Activated T-cell treated with anti-CD3 and anti-CD28 coated beads for 4 hours (primary cell): ENCODE measurements around the gene HORMAD2.

Source experiments
- DNase-seq: peaks from one replicate; pipeline ENCODE4 v3.0.0-alpha.2; 2020

HORMAD2 gene

GRCh38 chr22:30175690-30176288 is 95.5 kb downstream of the HORMAD2 start:
- DNase-seq: no peak

DNA sequence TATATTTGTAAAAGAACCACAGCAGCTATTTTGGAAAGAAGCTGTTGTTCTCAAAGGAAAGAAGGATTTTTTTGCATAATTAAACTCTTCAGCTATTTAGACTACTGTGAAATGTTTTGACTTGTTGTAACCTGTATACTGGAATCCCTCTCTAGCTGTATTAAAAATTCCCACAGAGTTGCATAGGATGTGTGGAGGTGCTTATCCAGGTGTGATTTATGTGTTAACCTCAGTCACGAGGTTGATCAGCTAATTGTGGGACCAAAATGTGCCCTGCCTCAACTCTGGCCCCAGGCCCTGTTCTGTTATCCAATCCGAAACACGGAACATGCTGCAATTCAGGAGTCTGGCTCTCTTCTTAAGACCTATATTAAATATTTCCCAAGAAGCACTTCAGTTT is 96.2 kb downstream of the HORMAD2 start:
- no peak for DNase-seq

DNA sequence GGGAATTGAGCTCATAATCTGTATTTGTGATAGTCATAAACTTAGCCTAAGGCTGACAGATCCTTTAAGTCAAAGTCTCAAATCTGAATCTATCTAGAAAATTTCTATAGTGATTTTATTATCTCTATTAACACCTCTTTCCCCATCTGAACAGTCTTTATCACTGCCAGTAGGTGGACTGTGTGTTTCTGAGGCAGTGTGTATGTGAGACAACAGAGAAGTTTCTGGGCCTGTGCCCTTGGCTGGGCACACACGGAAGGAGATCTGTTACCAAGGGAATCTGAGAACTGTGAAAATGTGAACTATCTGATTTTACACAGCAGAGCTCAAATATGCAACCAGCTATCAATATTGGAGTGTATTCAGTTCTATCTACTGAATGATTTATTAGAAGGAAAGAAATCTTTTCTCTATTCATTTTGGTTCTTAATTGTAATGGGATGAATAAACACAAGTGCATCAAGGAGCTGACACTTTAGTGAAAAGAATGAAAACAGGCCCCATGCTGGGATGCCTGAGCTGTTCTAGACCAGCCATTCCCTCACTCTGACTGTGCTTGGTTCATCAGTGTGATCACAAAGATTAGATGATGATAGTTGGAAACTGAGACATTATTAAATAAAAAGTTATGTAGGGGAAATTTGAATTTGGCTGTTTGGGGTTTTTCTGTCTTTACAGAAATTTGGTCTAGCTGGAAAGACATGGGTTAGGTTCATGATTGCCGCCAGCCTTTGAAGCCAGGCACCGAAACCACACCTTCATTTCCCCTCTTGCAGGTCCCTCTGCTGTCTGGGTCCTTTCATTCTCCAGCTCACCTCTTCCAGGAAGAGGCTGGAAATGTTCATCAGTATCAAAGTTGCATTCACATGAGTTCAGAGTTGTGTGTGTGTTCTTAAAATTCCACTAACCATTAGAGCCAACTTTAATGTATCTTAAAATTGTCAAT is 98.2 kb downstream of the HORMAD2 start:
- DNase-seq: no peak

DNA sequence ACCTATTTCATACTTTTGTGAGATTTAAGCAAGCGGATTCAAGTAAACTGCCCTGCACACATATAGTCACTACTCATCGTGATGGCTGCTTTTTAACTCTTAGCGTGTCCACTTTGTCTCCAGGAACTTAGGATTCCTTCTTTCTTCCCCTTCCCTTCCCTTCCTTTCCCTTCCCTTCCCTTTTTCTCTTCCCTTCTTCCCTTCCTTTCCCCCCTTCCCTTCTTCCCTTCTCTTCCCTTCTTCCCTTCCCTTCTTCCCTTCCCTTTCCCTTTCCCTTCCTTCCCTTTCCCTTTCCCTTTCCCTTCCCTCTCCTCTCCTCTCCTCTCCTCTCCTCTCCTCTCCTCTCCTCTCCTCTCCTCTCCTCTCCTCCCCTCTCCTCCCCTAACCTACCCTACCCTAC is 100.4 kb downstream of the HORMAD2 start:
- no peak for DNase-seq

DNA sequence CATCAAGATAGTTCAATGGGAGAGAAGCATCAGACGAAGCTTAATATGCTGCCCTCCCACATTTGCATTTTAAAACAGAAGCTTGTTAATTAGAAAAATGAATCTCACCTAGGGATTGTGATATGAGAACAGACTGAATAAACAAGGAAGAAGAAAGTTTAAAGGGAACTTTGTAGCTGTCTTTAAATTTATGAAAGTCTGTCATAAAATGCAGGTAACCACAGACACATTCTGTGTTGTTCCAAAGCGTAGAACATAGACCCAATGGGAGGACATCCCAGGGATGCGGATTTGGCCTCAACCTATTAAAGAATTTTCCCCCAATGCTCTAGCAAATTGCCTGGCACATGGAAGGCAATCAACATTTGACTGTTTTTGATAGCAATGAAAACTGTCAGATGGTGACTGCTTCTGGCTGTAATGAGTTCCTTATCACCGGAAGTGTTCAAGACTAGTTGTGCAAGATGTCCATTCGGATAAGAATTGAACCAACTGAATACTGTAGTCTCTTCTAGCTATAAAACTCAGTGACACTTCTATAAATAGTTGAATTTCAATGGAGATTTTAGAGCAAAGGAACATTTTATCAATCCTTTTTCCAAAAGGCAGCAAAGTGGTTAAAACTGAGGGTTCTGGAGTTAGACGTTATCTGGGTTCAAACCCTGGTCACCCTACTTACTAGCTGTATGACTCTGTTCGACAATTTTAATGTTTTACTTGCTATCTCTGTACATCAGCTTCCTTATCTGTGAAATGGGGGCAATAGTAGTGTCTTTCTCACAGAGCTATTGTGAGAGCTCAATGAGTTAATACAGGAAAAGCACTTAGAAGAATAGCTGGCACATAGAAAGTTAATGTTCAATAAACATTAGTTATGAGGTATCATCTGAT is 101.4 kb downstream of the HORMAD2 start:
- no peak for DNase-seq

GRCh38 chr22:30182350-30182745 is 102.1 kb downstream of the HORMAD2 start:
- no peak for DNase-seq

- no peak for DNase-seq
These were observed 102.6 kb downstream of the HORMAD2 start for GRCh38 chr22:30182815-30183214.

DNA sequence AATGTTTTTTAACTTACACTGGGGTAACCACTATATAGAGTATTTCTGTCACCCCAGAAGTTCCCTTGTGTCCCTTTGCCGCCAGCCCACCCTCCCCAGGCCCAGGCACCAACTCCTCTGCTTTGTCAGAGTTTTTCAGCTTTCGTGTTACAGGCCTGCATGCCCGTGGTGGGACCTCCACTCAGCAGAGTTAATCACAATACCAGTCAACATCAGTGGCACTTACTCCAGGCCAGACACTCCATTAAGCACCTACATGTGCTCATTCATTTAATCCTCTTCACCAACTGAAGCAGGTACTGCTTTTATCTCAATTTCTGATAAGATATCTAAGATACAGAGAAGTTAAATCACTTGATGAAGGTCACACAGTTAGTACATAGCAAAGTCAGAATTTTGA is 103.0 kb downstream of the HORMAD2 start:
- no peak for DNase-seq

DNA sequence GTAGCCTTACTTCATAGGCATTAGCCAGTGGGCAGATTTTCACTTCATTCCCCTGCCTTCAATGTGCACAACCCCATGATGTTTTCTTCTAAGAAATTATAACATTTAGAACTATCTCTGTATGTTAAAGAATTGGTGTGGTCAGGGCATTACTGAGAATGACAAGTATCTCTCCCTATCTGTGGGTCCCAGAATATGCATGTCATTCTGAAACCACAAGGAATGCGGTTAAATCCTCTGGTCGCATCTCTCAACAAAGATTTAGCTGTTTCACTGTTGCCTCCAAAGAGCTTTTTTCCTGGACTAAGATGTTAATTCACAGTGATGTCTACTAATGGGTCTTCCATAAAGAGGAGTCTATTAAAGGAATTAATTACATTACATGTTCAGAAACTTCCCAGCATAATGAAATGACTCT is 103.6 kb downstream of the HORMAD2 start:
- DNase-seq: no peak

DNA sequence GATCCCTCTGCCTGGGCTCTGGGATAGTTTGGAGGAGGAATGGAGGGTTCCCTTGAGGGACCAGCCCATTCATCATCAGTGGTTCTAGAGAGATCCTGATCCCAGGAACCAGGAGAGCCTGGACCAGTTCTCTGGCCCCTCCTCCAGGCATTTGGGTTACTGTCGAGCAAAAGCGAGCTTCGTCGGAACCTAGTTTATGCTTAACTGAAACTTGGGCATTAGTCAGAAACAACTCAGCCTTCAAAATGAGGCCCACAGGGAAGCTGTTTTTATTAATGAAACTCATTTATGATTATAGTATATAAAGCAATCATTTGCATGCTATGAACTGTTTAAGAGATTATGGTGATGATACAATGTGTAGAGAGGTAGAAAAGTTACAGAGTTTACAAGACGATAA is 104.9 kb downstream of the HORMAD2 start:
- no peak for DNase-seq

- DNase-seq: no peak
These were observed 105.3 kb downstream of the HORMAD2 start for GRCh38 chr22:30185549-30185948.

DNA sequence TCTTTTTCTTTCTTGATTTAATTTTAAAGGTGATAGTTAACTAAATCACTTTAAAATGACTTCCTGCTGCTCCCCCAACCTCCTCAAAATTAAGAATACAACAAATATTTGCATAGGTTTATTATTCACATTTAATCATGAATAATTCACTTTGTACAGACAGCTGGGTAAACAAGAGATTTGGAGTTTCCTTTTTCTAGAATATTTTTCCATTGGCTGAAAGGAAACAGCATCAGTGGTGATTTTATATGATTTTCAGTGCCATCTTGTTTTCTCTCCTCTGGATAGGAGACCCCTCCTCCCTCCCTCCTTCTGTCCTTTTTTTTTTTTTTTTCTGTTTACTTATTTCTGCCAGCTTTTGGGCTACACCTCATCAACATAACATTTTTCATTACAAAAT is 105.8 kb downstream of the HORMAD2 start:
- DNase-seq: no peak

- no peak for DNase-seq
These were observed 106.2 kb downstream of the HORMAD2 start for GRCh38 chr22:30186510-30186909.

GRCh38 chr22:30187094-30187493 is 106.8 kb downstream of the HORMAD2 start:
- DNase-seq: no peak

GRCh38 chr22:30187529-30188407 is 107.5 kb downstream of the HORMAD2 start:
- DNase-seq: no peak

DNA sequence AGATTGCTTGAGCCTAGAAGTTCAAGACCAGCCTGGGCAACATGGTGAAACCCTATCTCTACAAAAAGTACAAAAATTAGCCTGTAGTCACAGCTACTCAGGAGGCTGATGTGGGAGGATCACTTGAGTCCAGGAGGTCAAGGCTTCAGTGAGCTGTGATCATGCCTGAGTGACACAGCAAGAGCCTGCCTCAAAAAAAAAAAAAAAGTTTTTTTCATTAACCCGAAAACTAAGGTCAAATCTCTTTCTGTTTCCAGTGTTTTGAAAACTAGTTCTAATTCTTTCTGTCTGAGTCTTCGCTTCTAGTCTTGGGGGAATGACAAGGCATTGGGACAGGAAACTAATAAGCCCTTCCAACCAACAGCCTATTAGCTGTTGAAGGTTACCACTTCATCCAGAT is 108.6 kb downstream of the HORMAD2 start:
- DNase-seq: no peak

GRCh38 chr22:30190574-30190973 is 110.3 kb downstream of the HORMAD2 start:
- DNase-seq: no peak

- no peak for DNase-seq
These were observed 110.9 kb downstream of the HORMAD2 start for GRCh38 chr22:30191040-30191701.

- DNase-seq: no peak
These were observed 112.2 kb downstream of the HORMAD2 start for GRCh38 chr22:30192427-30192826.

- DNase-seq: no peak
These were observed 112.9 kb downstream of the HORMAD2 start for GRCh38 chr22:30193031-30193775.
